HFFc6 (cell line): ENCODE data around the gene C4A. TPM values are rescaled to one million over a fixed set of nuclear protein-coding genes. Genes with fewer than 3 reads are reported as not detected.

ENCODE experiments used
- DNase-seq: peaks from one replicate; pipeline ENCODE4 v3.0.0-alpha.2; 2018
- H3K27ac Mint-ChIP-seq: 2 replicates; pipeline ENCODE4 v1.8.0; 2020; ENCODE audit warnings: mild to moderate bottlenecking, mixed read lengths
- H3K27me3 Mint-ChIP-seq: 2 replicates; pipeline ENCODE4 v1.8.0; 2021; ENCODE audit warnings: mild to moderate bottlenecking, moderate library complexity, mixed read lengths; ENCODE audit not compliant: insufficient read depth
- H3K36me3 Mint-ChIP-seq: 2 replicates; pipeline ENCODE4 v1.8.0; 2021; ENCODE audit warnings: low read depth, mixed read lengths
- H3K4me1 Mint-ChIP-seq: 2 replicates; pipeline ENCODE4 v1.8.0; 2020; ENCODE audit warnings: low read depth, mixed read lengths
- H3K4me3 Mint-ChIP-seq: 2 replicates; pipeline ENCODE4 v1.8.0; 2020; ENCODE audit warnings: mild to moderate bottlenecking, moderate library complexity, mixed read lengths
- H3K9me3 Mint-ChIP-seq: 2 replicates; pipeline ENCODE4 v1.8.0; 2020; ENCODE audit warnings: mild to moderate bottlenecking, mixed read lengths
- total RNA-seq, 6 experiments: library from RNA; stranded (reverse); fragmentation: NEBNext Ultra II Directional; extraction: Animal tissue kit (Norgen Biotek cat#: 25700); gene quantifications; 2 replicates in 1 of 6; 3 replicates in 5 of 6; pipeline ENCODE4 v1.2.3, GENCODE V29; 2021
- TF ChIP-seq, protein P1 (sequence below): fragments of 200-600 bp; sonication (generic); IDR thresholded peaks from 2 replicates; pipeline ENCODE4 v1.5.0; 2021; ENCODE audit warnings: antibody characterized with exemption, mild to moderate bottlenecking

C4A gene
- total RNA-seq, 6 experiments from 2014 or later = 1.2 to 3.2 (median 2.0) TPM

DNA sequence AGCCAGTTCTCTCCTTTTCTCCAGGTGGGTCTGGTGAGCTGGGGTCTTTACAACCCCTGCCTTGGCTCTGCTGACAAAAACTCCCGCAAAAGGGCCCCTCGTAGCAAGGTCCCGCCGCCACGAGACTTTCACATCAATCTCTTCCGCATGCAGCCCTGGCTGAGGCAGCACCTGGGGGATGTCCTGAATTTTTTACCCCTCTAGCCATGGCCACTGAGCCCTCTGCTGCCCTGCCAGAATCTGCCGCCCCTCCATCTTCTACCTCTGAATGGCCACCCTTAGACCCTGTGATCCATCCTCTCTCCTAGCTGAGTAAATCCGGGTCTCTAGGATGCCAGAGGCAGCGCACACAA is 36.7 kb upstream of the C4A start:
- Mint-ChIP-seq H3K4me1 (peaks cover 52% of the 10 kb centered on the region), H3K36me3 (no peaks in the 10 kb centered on the region), H3K27ac (peak overlapping the region; percentile 88), H3K27me3 (peaks cover 17% of the 10 kb centered on the region), H3K9me3 (no peaks in the 10 kb centered on the region), H3K4me3 (peak overlapping the region; percentile 83)
- TF ChIP-seq, protein P1, sequence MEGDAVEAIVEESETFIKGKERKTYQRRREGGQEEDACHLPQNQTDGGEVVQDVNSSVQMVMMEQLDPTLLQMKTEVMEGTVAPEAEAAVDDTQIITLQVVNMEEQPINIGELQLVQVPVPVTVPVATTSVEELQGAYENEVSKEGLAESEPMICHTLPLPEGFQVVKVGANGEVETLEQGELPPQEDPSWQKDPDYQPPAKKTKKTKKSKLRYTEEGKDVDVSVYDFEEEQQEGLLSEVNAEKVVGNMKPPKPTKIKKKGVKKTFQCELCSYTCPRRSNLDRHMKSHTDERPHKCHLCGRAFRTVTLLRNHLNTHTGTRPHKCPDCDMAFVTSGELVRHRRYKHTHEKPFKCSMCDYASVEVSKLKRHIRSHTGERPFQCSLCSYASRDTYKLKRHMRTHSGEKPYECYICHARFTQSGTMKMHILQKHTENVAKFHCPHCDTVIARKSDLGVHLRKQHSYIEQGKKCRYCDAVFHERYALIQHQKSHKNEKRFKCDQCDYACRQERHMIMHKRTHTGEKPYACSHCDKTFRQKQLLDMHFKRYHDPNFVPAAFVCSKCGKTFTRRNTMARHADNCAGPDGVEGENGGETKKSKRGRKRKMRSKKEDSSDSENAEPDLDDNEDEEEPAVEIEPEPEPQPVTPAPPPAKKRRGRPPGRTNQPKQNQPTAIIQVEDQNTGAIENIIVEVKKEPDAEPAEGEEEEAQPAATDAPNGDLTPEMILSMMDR = no peak
- no peak for DNase-seq

DNA sequence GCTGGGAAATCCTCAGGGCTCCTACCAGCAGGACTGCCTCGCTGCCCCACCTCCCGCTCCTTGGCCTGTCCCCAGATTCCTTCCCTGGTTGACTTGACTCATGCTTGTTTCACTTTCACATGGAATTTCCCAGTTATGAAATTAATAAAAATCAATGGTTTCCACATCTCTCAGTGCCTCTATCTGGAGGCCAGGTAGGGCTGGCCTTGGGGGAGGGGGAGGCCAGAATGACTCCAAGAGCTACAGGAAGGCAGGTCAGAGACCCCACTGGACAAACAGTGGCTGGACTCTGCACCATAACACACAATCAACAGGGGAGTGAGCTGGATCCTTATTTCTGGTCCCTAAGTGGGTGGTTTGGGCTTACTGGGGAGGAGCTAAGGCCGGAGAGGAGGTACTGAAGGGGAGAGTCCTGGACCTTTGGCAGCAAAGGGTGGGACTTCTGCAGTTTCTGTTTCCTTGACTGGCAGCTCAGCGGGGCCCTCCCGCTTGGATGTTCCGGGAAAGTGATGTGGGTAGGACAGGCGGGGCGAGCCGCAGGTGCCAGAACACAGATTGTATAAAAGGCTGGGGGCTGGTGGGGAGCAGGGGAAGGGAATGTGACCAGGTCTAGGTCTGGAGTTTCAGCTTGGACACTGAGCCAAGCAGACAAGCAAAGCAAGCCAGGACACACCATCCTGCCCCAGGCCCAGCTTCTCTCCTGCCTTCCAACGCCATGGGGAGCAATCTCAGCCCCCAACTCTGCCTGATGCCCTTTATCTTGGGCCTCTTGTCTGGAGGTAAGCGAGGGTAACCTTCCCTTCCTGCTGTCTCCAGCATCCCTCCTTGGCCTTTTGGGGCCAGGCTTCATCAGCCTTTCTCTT is 36.1 kb upstream of the C4A start, which contains the start of gene CFB:
Gene CFB, plus strand, starts transcription at position 589 of the 863 bp plus-strand sequence. Its CDS starts 127 bp downstream, at position 716.
- Mint-ChIP-seq H3K36me3 (no peaks in the 10 kb centered on the region), H3K27me3 (peaks cover 17% of the 10 kb centered on the region), H3K27ac (peak within 1 kb of the TSS; percentile 88), H3K9me3 (no peaks in the 10 kb centered on the region), H3K4me1 (peaks cover 46% of the 10 kb centered on the region), H3K4me3 (peak within 1 kb of the TSS; percentile 83)
- DNase-seq = peak; percentile 78
- TF ChIP-seq, protein P1 = no peak

DNA sequence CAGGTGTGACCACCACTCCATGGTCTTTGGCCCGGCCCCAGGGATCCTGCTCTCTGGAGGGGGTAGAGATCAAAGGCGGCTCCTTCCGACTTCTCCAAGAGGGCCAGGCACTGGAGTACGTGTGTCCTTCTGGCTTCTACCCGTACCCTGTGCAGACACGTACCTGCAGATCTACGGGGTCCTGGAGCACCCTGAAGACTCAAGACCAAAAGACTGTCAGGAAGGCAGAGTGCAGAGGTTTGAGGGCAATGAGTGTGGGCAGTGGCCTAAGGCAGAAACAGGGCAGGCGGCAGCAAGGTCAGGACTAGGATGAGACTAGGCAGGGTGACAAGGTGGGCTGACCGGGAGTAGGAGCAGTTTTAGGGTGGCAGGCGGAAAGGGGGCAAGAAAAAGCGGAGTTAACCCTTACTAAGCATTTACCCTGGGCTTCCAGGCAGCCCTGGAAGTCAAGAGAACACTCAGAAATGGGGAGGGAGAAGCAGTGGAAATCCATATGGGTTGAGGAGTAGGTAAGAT is 35.4 kb upstream of the C4A start:
- Mint-ChIP-seq H3K27me3 (peaks cover 17% of the 10 kb centered on the region), H3K9me3 (no peaks in the 10 kb centered on the region), H3K4me1 (peaks cover 39% of the 10 kb centered on the region), H3K27ac (no peak overlapping the region), H3K4me3 (no peak overlapping the region; the same call in 1 of the 2 replicates), H3K36me3 (no peaks in the 10 kb centered on the region)
- no peak for DNase-seq
- TF ChIP-seq, protein P1 = no peak

DNA sequence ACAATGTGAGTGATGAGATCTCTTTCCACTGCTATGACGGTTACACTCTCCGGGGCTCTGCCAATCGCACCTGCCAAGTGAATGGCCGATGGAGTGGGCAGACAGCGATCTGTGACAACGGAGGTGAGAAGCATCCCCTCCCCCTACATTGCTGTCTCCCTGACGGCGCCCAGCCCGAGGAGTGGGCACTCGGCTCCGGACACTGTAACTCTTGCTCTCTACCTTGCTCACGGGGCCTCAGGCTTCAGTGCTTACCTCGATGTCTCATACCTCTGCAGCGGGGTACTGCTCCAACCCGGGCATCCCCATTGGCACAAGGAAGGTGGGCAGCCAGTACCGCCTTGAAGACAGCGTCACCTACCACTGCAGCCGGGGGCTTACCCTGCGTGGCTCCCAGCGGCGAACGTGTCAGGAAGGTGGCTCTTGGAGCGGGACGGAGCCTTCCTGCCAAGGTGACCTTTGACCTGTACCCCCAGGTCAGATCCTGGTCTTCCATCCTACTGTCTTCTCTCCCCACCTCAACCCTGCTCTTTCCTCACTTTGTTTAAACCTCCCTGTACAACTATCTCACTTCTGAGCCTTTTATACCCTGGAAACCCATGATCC is 34.7 kb upstream of the C4A start:
- Mint-ChIP-seq H3K4me1 (peaks cover 37% of the 10 kb centered on the region), H3K4me3 (no peak overlapping the region), H3K27ac (no peak overlapping the region), H3K9me3 (no peaks in the 10 kb centered on the region), H3K36me3 (no peaks in the 10 kb centered on the region), H3K27me3 (peaks cover 17% of the 10 kb centered on the region)
- DNase-seq = no peak
- TF ChIP-seq, protein P1 = no peak

DNA sequence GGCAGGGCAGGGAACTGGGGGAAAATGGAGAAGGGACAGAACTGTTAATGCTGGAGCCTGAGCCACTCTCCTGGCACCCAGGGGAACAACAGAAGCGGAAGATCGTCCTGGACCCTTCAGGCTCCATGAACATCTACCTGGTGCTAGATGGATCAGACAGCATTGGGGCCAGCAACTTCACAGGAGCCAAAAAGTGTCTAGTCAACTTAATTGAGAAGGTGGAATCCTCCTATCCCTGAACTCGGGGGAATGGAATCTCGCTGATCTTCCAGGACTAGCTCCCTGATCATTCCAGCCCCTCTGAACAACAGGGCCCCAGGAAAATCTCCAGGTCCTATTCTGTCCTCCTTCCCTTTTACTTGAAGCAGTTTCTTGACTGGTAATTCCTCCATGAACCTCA is 34.0 kb upstream of the C4A start:
- TF ChIP-seq, protein P1 = no peak
- DNase-seq = no peak
- Mint-ChIP-seq H3K4me1 (peaks cover 37% of the 10 kb centered on the region), H3K27me3 (peaks cover 17% of the 10 kb centered on the region), H3K27ac (no peak overlapping the region), H3K36me3 (no peaks in the 10 kb centered on the region), H3K9me3 (no peaks in the 10 kb centered on the region), H3K4me3 (no peak overlapping the region)
